RCC 7860 (cell line): ENCODE measurements around the gene BOLA3.
"Not testable (repeated sequence)": the region's sequence is repeated elsewhere in the genome, so short reads cannot be mapped to it uniquely, and the experiment has no call there.

Experiments used
- DNase-seq: peaks from one replicate; pipeline ENCODE4 v3.0.0-alpha.2; 2015; ENCODE audit warnings: low spot score
- FAIRE-seq: peaks from 2 replicates; lab custom pipeline; 2012; peaks lifted over from hg19 to GRCh38; lab: Jason Lieb, UNC

The BOLA3 gene

GRCh38 chr2:74149570-74150319 lies 2.0 kb upstream of the BOLA3 start:
- DNase-seq (no peak), FAIRE-seq (no peak)

- DNase-seq (no peak), FAIRE-seq (no peak)
These were observed 1.5 kb upstream of the BOLA3 start for GRCh38 chr2:74149247-74149525.

- FAIRE-seq (no peak), DNase-seq (no peak)
These were observed 940 bp upstream of the BOLA3 start for GRCh38 chr2:74148457-74149246.

DNA sequence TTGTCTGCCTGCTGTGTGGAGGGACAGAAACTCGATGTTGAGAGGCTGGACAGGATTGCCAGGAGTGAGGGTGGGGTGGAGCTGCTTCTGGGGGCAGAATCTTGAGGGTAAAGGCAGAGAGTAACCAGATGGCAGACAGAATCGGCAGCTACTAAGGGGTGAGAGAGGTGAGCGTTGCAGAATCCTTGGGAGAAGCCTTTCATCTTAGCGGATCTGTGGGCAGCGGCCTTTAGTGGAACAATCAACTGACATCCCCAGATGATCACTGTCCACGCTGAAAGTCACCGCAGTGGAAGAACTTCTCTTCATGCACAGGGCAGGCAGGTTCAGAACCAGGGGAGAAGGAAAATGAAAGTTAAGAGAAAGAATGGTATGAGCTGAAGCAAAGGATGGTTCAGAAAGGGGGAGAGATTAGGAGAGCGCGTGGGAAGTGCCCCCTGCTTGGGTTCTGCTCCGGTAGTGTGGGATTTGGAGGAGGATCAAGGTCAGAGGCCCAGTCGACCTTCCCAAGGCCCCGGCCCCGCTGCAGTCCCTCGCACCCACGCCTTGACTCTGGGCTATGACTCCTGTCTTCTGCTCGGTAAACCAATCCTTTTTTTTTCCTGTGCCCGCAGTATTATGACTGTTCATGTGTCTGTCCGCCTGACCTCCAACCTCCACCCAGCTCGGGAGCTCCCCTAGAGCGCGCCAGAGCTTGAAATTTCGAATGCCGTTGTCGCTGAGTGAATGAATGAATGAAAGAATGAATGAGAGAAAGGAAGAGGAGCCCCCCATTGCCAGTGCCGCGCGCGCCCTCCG lies 584 bp downstream of the BOLA3 start:
- DNase-seq (peak; percentile 14), FAIRE-seq (no peak)

DNA sequence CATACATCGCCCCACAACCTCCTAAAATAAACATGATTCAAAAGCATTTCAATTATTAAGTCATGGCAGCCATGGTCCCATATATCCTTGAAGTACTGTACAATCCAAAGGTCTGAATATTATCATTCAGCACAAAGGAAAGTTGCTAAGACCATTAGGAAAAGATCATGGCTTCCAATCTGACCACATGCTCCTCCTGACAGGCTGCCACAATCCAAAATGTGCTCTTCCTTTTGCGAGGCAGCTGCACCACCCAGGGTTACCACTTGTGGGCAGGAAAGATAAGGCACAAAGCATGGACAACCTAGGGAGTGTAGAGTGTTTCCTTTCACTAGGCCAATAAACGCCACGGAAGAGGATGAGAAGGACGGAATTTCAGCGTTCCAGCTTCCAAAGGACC lies 5.4 kb downstream of the BOLA3 start:
- no peak for DNase-seq
- FAIRE-seq, result no peak

GRCh38 chr2:74138600-74139323 lies 8.9 kb downstream of the BOLA3 start:
- FAIRE-seq, result no peak
- DNase-seq, result no peak

DNA sequence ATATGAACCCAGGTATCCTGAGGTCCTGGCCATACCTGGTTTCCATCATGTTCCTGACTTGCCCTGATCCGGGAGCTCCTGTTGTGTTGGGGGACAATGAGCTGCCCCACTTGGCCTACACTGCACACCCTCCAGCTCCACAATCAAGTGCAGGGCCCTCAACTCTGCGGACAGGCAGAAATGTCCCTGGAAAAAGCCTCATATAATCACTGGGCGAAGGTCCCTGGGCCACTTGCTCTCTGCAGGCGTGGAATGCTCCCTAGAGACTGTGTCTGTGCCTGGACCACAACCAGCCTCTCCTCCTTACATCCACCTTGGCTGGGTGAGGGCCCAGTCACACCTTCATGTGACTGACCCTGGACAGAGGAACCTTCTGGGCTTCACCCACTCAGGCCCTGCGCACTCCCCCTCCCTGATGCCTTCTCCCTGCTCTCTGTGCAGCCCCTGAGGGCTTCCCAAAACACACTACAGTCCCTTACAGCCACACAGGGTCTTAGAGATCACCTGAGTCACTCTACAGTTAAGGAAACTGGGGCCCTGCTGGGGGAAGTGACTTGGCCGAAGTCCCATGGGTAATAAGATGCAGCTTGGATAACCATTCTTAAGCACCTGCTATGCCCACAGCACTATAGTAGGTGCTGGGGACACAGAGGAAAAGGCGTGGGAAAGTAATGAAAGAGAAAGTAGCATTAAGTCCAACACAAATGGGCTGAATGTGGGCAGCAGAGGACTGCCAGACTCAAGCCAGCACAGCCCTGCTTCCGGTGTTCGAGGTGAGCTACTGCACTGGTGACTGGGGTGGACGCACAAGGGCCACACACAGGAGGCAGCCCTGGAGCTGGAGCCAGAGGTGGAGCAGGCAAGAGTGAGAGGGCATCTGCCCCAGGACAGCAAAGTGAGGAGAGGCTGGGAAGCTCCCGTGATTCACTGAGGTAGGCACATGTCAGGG lies 9.8 kb downstream of the BOLA3 start:
- DNase-seq (no peak), FAIRE-seq (no peak)

DNA sequence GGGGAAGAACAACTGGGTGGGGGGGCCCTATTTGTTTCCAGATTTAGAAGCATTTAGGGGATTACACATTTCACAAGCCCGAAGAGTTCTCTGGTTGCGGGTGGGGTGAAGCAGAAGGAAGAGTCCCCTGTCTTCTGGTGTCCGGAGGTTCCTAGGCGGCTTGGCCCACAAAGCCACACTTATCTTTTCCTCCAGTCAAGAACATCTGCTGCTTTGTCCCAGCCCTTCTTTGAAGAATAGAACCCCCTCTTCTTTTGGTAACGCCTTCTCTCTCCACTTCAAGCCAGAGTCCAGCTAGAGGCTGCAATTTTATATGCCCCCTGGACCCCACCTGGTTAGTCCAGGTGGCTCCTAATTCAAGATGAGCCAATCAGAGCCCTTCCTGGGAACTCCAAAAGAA lies 15.8 kb downstream of the BOLA3 start:
- no peak for DNase-seq
- FAIRE-seq, result no peak

GRCh38 chr2:74130211-74130995 lies 17.3 kb downstream of the BOLA3 start:
- FAIRE-seq, result no peak

DNA sequence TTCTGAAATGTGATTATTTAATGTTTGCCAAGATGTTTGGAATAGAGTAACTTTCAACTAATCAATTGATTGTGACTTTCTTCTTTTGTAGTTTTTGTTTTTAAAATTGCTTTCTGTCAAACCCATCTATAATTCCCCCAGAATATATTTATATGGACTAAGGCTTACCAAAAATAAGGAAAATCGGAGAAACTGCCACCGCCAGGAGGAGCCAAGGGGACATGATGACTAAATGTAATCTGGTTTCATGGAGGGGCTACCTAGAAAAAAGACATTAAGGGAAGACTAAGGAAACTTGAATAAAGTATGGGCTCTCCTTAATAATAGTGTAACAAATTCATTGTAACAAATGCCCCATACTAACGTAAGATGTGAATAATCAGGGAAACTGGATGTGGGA lies 19.5 kb downstream of the BOLA3 start:
- DNase-seq, result no peak
- FAIRE-seq, result no peak

More at GRCh38 chr2:74130211-74130995, 17.3 kb downstream of the BOLA3 start:
- no peak for DNase-seq

DNA sequence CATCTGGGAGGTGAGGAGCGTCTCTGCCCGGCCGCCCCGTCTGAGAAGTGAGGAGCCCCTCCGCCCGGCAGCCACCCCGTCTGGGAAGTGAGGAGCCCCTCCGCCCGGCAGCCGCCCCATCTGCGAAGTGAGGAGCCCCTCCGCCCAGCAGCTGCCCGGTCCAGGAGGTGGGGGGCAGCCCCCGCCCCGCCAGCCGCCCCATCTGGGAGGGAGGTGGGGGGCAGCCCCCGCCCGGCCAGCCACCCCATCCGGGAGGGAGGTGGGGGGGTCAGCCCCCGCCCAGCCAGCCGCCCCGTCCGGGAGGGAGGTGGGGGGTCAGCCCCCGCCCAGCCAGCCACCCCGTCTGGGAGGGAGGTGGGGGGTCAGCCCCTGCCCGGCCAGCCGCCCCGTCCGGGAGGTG lies 23.8 kb downstream of the BOLA3 start:
- not testable (repeated sequence) for FAIRE-seq, DNase-seq

GRCh38 chr2:74121846-74122245 lies 25.9 kb downstream of the BOLA3 start:
- not testable (repeated sequence) for FAIRE-seq, DNase-seq

- DNase-seq (peak; percentile 25), FAIRE-seq (no peak)
These were observed 27.5 kb downstream of the BOLA3 start for GRCh38 chr2:74119912-74120825.

DNA sequence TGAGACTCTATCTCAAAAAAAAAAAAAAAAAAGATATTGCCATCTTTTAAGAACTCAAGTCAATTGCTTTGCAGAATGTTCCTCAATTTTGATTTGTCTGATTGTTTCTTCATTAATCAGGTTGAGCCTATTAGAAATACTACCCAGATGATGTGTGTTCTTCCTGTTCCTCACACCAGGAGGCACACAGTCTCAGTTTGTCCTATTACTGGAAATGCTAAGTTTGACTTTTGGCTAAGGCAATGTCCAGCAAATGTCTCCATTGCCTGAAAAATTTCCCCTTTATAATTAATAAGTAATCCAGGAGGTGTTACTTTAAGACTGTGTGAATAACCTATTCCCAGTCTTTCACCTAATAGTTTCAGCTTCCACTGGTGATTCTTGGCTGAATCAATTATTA lies 28.4 kb downstream of the BOLA3 start:
- no peak for FAIRE-seq
- no peak for DNase-seq

- no peak for FAIRE-seq
These were observed 36.3 kb downstream of the BOLA3 start for GRCh38 chr2:74111380-74111779.

DNA sequence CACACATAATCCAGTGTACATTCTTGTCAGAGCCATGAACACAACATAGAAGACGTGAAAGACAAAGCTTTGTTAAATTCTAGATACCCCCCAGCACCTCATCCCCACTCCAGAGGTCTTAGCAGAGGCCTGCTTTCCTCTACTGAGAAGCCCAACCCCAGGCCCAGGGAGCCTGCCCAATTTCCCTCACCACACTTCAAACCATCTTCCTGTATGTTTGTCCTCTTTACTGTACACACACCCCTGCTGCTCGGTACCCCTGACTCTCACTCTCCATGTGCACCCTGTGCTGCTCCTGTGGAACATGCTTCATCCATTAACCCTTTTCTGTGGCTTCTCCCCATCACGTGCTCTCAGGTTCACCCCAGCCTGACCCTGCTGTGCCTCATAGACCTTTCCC lies 37.2 kb downstream of the BOLA3 start:
- FAIRE-seq, result no peak
- no peak for DNase-seq

More at GRCh38 chr2:74111380-74111779, 36.3 kb downstream of the BOLA3 start:
- no peak for DNase-seq

DNA sequence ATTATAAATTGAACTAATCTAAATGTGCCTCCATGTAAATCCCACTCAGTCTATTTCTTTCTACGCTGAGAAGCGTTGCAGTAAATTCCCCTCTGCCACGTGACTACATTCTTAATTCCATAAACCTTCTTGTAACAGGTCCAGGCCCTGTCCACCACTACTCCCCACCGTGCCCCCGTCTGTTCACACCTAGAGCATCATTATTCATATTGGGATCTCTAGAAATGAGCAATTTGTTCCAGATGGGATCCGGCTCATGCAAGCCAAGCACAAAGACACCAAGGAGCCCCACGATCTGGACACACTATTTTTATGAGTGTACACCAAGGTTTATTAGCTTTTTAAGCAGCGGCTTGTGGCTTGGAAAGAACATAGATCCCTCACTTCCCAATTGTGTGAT lies 38.2 kb downstream of the BOLA3 start:
- FAIRE-seq (no peak), DNase-seq (no peak)

- FAIRE-seq, result no peak
- DNase-seq, result no peak
These were observed 40.6 kb downstream of the BOLA3 start for GRCh38 chr2:74107071-74107470.
